Activated CD4-positive, alpha-beta T cell treated with anti-CD3 and anti-CD28 coated beads for 36 hours (primary cell): Measurements from ENCODE around the gene TTC7B. TPM values are rescaled to one million over a fixed set of nuclear protein-coding genes. Genes with fewer than 3 reads are reported as not detected.

ENCODE experiments used
- ATAC-seq: fragments of 200-7000 bp; cut with Tn5 transposase; one replicate; pipeline ENCODE4 v1.10.0; 2021; ENCODE audit warnings: mild to moderate bottlenecking, moderate library complexity
- CTCF ChIA-PET: fragments of 350-600 bp; sonication (Branson Sonifier 250); formaldehyde crosslinking; loops from one replicate; lab custom pipeline; 2021; ENCODE audit warnings: antibody characterized with exemption; lab: Charles Lee
- POLR2A ChIA-PET: fragments of 350-600 bp; sonication (Branson Sonifier 250); formaldehyde crosslinking; loops from one replicate; lab custom pipeline; 2021; ENCODE audit warnings: antibody characterized with exemption, inconsistent platforms; lab: Charles Lee
- DNase-seq: peaks from one replicate; pipeline ENCODE4 v3.0.0-alpha.2; 2020
- H3K27ac Mint-ChIP-seq: one replicate; pipeline ENCODE4 v1.8.0; 2021; ENCODE audit warnings: mixed read lengths
- H3K27me3 Mint-ChIP-seq: one replicate; pipeline ENCODE4 v1.8.0; 2021; ENCODE audit warnings: mixed read lengths
- H3K36me3 Mint-ChIP-seq: one replicate; pipeline ENCODE4 v1.8.0; 2021; ENCODE audit warnings: low read depth, mixed read lengths
- H3K4me1 Mint-ChIP-seq: one replicate; pipeline ENCODE4 v1.8.0; 2021; ENCODE audit warnings: mixed read lengths
- H3K4me3 Mint-ChIP-seq: one replicate; pipeline ENCODE4 v1.8.0; 2021; ENCODE audit warnings: mild to moderate bottlenecking, moderate library complexity, mixed read lengths
- H3K9me3 Mint-ChIP-seq: one replicate; pipeline ENCODE4 v1.8.0; 2021; ENCODE audit warnings: low read depth, mixed read lengths
- intact Hi-C, 2 experiments: fragments of 100-400 bp; cut with DNase I in 1 of 2; cut with micrococcal nuclease in 1 of 2; formaldehyde crosslinking; loops; one replicate each; pipeline versions ENCODE4 v1.14.2 to v1.15.1; 2022 to 2024; cut with DNase I, micrococcal nuclease
- total RNA-seq, 2 experiments: library from RNA; stranded (reverse); gene quantifications; one replicate each; pipeline ENCODE4 v1.2.3, GENCODE V29; 2021

The TTC7B gene
- total RNA-seq, 2 experiments from 2014 or later = 5.8 to 8.2 TPM

DNA sequence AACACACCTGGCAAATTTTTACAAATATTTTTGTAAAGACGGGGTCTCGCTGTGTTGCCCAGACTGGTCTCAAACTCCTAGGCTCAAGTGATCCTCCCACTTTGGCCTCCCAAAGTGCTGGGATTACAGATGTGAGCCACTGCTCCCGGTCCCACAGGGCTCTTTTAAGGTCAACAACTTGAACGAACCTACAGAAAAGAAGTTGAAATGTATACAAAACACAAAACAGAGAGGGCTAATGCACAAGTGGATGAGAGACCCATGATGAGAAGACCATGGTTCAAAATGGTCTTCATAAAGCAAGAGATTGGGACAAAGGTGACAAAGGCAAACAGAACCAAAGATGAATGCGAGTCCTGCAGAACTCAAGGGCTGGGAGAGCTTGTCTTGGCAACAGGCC is 328.0 kb downstream of the TTC7B start:
- intact Hi-C loops = no loop called here
- CTCF ChIA-PET = no interaction called here
- Mint-ChIP-seq H3K36me3 (no peaks in the 10 kb centered on the region), H3K4me1 (peaks cover 11% of the 10 kb centered on the region), H3K27me3 (peaks cover 3% of the 10 kb centered on the region), H3K27ac (no peak overlapping the region), H3K9me3 (peaks cover 2% of the 10 kb centered on the region), H3K4me3 (no peak overlapping the region)
- no peak for DNase-seq
- ATAC-seq = no peak
- POLR2A ChIA-PET = no interaction called here

DNA sequence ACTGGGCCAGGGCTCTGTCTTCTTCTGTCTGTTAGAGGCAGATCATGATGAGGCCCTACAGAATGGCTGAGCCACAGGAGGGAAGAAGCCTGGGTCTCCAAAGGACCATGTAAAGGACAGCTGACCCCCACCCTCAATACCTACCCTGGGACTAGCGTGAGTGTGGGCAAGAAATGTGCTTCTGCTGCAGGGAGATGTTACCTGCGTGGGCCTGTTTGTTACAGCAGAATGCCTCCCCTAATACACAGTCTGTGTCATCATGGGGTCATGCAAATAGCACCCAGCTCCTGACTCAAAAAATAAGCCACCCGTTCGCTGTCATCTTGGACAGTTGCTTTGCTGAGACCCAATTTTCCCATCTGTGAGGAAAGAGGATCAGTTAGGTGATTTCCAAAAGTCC is 328.8 kb downstream of the TTC7B start:
- intact Hi-C loops = no loop called here
- Mint-ChIP-seq H3K36me3 (no peaks in the 10 kb centered on the region), H3K27me3 (peaks cover 3% of the 10 kb centered on the region), H3K4me1 (peaks cover 14% of the 10 kb centered on the region), H3K4me3 (no peak overlapping the region), H3K27ac (no peak overlapping the region), H3K9me3 (no peaks in the 10 kb centered on the region)
- ChIA-PET POLR2A (no interaction called here), CTCF (interaction anchor here (0.7 to 1.3 kb wide), 2 partner anchors 11 to 44 kb away, joined by 3 read pairs; no protein-coding TSS in a partner anchor)
- ATAC-seq = no peak
- DNase-seq = no peak

GRCh38 chr14:90487031-90487430 is 329.2 kb downstream of the TTC7B start:
- no peaks in the 10 kb centered on the region for H3K36me3 Mint-ChIP-seq
- DNase-seq = no peak
- no peak for ATAC-seq
- no peak overlapping the region for H3K4me3 Mint-ChIP-seq
- H3K27me3 Mint-ChIP-seq = peaks cover 3% of the 10 kb centered on the region
- H3K9me3 Mint-ChIP-seq = no peaks in the 10 kb centered on the region
- H3K27ac Mint-ChIP-seq = no peak overlapping the region
- intact Hi-C loops = no loop called here
- ChIA-PET POLR2A (no interaction called here), CTCF (interaction anchor here (0.7 to 1.3 kb wide), 2 partner anchors 11 to 44 kb away, joined by 3 read pairs; no protein-coding TSS in a partner anchor)
- peaks cover 14% of the 10 kb centered on the region for H3K4me1 Mint-ChIP-seq

- H3K27ac Mint-ChIP-seq = no peak overlapping the region
- POLR2A ChIA-PET = no interaction called here
Measured at GRCh38 chr14:90484291-90484690, 331.9 kb downstream of the TTC7B start.

DNA sequence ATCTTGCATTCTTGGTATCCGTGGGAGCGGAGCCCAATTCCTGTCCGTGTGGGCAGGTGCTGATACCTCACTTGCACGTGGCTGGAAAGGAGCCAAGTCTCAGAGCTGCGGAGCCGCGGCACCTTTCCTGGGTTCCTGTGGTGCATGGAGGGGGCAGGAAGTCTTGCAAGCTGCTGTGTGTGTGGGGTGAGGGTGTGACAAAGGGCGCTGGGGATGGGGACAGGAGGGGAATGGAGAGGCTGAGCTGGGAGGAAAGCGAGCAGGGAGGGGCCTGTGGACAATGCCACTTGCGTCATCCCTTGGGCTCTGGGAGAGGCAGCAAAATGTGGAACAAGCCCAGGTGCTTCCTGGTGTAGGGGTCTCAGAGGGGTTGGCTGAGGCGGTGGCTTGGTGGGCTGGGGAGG is 332.7 kb downstream of the TTC7B start:
- intact Hi-C loops = no loop called here
- ChIA-PET CTCF (no interaction called here), POLR2A (no interaction called here)
- H3K27ac Mint-ChIP-seq = no peak overlapping the region
- no peak overlapping the region for H3K4me3 Mint-ChIP-seq
- peak; percentile 60 for ATAC-seq
- H3K36me3 Mint-ChIP-seq = no peaks in the 10 kb centered on the region
- H3K9me3 Mint-ChIP-seq = no peaks in the 10 kb centered on the region
- DNase-seq = peak; percentile 55
- peaks cover 6% of the 10 kb centered on the region for H3K27me3 Mint-ChIP-seq
- peaks cover 14% of the 10 kb centered on the region for H3K4me1 Mint-ChIP-seq

More at GRCh38 chr14:90484291-90484690, 331.9 kb downstream of the TTC7B start:
- Mint-ChIP-seq H3K4me1 (peaks cover 14% of the 10 kb centered on the region), H3K36me3 (no peaks in the 10 kb centered on the region), H3K27me3 (peaks cover 6% of the 10 kb centered on the region), H3K9me3 (no peaks in the 10 kb centered on the region), H3K4me3 (no peak overlapping the region)
- DNase-seq (no peak), ATAC-seq (no peak)
- CTCF ChIA-PET = no interaction called here
- intact Hi-C loops = no loop called here

DNA sequence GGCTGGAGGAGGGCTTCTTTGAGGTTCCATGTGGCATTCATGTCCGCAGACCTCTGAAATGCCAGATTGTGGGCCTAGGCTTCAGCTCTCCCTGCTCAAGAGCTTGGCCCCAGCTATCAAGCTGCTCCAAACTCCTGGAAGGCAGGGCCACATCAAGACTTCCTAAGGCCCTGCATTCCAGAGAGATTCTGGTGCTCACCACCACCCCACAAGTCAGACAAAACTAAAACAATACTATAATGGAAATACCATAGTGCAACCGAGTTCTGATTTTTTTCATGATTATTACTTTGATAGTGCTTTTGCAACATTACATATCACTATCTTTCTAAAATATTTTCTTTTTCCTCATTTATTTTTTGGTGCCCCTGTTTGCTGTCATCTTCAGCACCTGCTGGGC is 333.1 kb downstream of the TTC7B start:
- ATAC-seq (no peak), DNase-seq (no peak)
- CTCF ChIA-PET = no interaction called here
- H3K27ac Mint-ChIP-seq = no peak overlapping the region
- H3K4me1 Mint-ChIP-seq = peaks cover 14% of the 10 kb centered on the region
- H3K36me3 Mint-ChIP-seq = no peaks in the 10 kb centered on the region
- POLR2A ChIA-PET = no interaction called here
- H3K9me3 Mint-ChIP-seq = no peaks in the 10 kb centered on the region
- H3K27me3 Mint-ChIP-seq = peaks cover 6% of the 10 kb centered on the region
- intact Hi-C loops = no loop called here
- H3K4me3 Mint-ChIP-seq = no peak overlapping the region

- H3K36me3 Mint-ChIP-seq = no peaks in the 10 kb centered on the region
- H3K9me3 Mint-ChIP-seq = peaks cover 25% of the 10 kb centered on the region
- no peaks in the 10 kb centered on the region for H3K4me1 Mint-ChIP-seq
- intact Hi-C loops = no loop called here
- no peak overlapping the region for H3K27ac Mint-ChIP-seq
- ChIA-PET CTCF (interaction anchor here (1.5 kb wide), 1 partner anchor 76 kb away, joined by 3 read pairs; no protein-coding TSS in a partner anchor), POLR2A (no interaction called here)
- H3K27me3 Mint-ChIP-seq = peaks cover 12% of the 10 kb centered on the region
- no peak for DNase-seq
- no peak overlapping the region for H3K4me3 Mint-ChIP-seq
- no peak for ATAC-seq
Measured at GRCh38 chr14:90475298-90475697, 340.9 kb downstream of the TTC7B start.

Other genes with a start within 250 kb of the TTC7B start
- 10 to 100 TPM; 11.9 to 13.8 TPM for gene RPS6KA5, start 244.2 kb upstream of the TTC7B start, total RNA-seq